Vagina (tissue), 2 donors: ENCODE data around the gene ALDH4A1. TPM values are rescaled to one million over a fixed set of nuclear protein-coding genes. Genes with fewer than 3 reads are reported as not detected.

ENCODE experiments used
- DNase-seq, 2 donors: peaks; one replicate each; pipeline ENCODE4 v3.0.0-alpha.2; 2017; ENCODE audit errors: extremely low spot score in 2 of 2
- H3K27ac ChIP-seq: fragments of 200-600 bp; sonication (generic); one replicate; pipeline ENCODE4 v1.5.1; 2019
- H3K27me3 ChIP-seq: fragments of 200-600 bp; sonication (generic); one replicate; pipeline ENCODE4 v1.5.1; 2019
- H3K36me3 ChIP-seq, 2 donors: fragments of 200-600 bp; sonication (generic); one replicate each; pipeline ENCODE4 v1.5.1; 2017 to 2019
- H3K4me1 ChIP-seq: fragments of 200-600 bp; sonication (generic); one replicate; pipeline ENCODE4 v1.5.1; 2019
- H3K4me3 ChIP-seq, 2 donors: fragments of 200-600 bp; sonication (generic); 1 replicate in 1 of 2; 2 replicates in 1 of 2; pipeline ENCODE4 v1.5.1; 2016 to 2019
- H3K9me3 ChIP-seq: fragments of 200-600 bp; sonication (generic); one replicate; pipeline ENCODE4 v1.5.1; 2019
- POLR2A ChIP-seq, 2 donors: fragments of 450-650 bp; IDR thresholded peaks; one replicate each; pipeline ENCODE4 v1.6.1; 2017; ENCODE audit warnings: antibody characterized with exemption in 2 of 2, mild to moderate bottlenecking in 2 of 2, moderate library complexity in 2 of 2
- POLR2AphosphoS5 ChIP-seq, 2 donors: sonication (generic); formaldehyde crosslinking; IDR thresholded peaks; one replicate each; pipeline ENCODE4 v1.9.0; 2017; ENCODE audit warnings: antibody characterized with exemption in 2 of 2, mild to moderate bottlenecking in 2 of 2, low read depth in 1 of 2; ENCODE audit not compliant: insufficient read depth in 1 of 2
- intact Hi-C: fragments of 100-400 bp; cut with DNase I; formaldehyde crosslinking; loops from one replicate; pipeline ENCODE4 v1.15.1; 2023
- total RNA-seq: library from RNA; depleted of rRNA; stranded (reverse); fragments of >200 nt; gene quantifications from one replicate; pipeline ENCODE4 v1.2.3, GENCODE V29; 2016
- TF ChIP-seq, protein P1 (sequence below), 3 experiments: fragments of 450-650 bp in 2 of 3; fragments of 200-600 bp in 1 of 3; sonication (generic) in 1 of 3; IDR thresholded peaks; one replicate each; pipeline ENCODE4 v1.5.1; 2017 to 2019; ENCODE audit warnings: antibody characterized with exemption in 3 of 3, mild to moderate bottlenecking in 2 of 3, moderate library complexity in 2 of 3

ALDH4A1 gene
- total RNA-seq, 1 donor from 2014 or later, result 39.5 TPM

DNA sequence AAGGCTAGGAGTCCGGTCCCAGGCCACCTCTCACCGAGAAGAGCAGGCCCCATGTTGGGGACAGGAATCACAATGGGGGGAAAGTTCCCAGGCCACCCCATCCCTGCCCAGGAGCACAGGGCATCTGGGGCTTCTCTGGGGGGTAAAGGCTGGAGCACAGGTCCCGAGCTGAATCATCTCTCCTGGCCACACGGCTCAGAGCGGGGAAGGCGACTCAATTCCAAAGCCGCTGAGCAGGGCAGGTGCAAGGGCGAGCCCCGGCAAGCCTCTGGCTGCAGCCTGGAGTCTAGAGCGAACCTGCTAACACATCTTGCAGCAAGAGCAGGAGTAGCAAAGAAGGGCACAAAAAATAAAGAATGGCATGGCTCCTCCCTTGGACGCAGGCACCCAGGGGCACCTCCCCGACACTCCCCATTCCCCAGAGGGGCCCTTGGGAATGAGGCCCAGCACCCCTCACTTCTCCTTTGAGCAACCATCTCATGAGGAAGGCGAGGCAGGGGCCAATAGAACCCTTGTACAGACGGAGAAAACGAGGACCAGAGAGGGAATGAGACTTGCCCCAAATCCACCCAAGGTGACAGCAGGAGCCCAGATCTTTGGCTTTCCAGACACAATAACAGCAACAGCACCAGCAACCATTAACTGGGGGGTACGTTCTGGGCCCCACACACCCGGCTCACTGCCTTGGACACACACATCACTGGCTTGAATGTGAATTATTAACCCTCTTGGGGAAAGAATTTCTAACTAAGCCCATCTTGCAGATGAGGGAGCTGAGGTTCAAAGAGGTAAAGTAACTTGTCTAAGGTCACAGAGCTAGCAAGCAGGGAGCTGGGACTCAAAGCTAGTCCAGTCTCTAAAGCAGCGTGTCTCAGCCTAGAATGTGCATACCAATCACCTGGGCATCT is 20.7 kb upstream of the ALDH4A1 start:
- H3K27me3 ChIP-seq, result no peaks in the 10 kb centered on the region
- TF ChIP-seq, protein P1, sequence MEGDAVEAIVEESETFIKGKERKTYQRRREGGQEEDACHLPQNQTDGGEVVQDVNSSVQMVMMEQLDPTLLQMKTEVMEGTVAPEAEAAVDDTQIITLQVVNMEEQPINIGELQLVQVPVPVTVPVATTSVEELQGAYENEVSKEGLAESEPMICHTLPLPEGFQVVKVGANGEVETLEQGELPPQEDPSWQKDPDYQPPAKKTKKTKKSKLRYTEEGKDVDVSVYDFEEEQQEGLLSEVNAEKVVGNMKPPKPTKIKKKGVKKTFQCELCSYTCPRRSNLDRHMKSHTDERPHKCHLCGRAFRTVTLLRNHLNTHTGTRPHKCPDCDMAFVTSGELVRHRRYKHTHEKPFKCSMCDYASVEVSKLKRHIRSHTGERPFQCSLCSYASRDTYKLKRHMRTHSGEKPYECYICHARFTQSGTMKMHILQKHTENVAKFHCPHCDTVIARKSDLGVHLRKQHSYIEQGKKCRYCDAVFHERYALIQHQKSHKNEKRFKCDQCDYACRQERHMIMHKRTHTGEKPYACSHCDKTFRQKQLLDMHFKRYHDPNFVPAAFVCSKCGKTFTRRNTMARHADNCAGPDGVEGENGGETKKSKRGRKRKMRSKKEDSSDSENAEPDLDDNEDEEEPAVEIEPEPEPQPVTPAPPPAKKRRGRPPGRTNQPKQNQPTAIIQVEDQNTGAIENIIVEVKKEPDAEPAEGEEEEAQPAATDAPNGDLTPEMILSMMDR (IDR thresholded peaks at IDR 0.05), result no peak
- no peak for TF ChIP-seq POLR2A (IDR thresholded peaks at IDR 0.05)
- peak overlapping the region; percentile 98 for H3K27ac ChIP-seq
- peaks cover 0 to 9% of the 10 kb centered on the region in 2 donors for H3K36me3 ChIP-seq
- no peaks in the 10 kb centered on the region for H3K9me3 ChIP-seq
- peak overlapping the region in 1 of 2 donors; percentile 6 for H3K4me3 ChIP-seq
- peaks cover 66% of the 10 kb centered on the region for H3K4me1 ChIP-seq
- intact Hi-C loops, result loop anchor here (5.0 kb wide), 1 partner anchor 34 kb away; the partner anchor contains the start of gene IFFO2
- DNase-seq, result no peak

DNA sequence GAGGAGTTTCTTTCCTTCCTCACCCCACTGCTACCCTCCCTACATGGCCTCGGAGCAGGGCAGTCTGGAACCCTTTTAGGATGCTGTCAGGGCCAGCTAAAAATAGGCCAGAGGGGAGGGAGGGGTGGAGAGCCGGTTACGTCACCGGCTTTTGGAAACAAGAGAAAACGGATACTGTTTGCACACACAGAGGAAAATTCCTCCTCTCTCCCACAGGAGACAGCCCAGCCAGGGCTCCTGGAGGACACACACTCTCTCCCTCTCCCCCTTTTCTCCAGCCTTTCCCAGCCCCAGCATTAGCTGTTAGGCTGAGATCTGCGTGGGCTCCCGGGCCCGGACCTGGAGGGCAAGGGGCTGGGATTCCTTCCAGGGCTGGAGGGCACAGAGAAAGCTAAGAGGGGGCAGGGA is 20.0 kb upstream of the ALDH4A1 start:
- Histone ChIP-seq H3K36me3 (peaks cover 0 to 10% of the 10 kb centered on the region in 2 donors), H3K4me1 (peaks cover 58% of the 10 kb centered on the region), H3K27me3 (no peaks in the 10 kb centered on the region), H3K4me3 (peak overlapping the region in 1 of 2 donors; percentile 6), H3K27ac (peak overlapping the region; percentile 98), H3K9me3 (no peaks in the 10 kb centered on the region)
- DNase-seq, result peak in 1 of 2 donors; percentile 96
- TF ChIP-seq POLR2AphosphoS5 (IDR thresholded peaks at IDR 0.05; ENCODE audit: insufficient read depth in 1 of 2, low read depth in 1 of 2) (peak; percentile 85 to 88), POLR2A (IDR thresholded peaks at IDR 0.05) (peak in 1 of 2 donors; percentile 46)
- TF ChIP-seq, protein P1 (IDR thresholded peaks at IDR 0.05), result peak in 1 of 3 experiments; percentile 34
- intact Hi-C loops, result loop anchor here (5.0 kb wide), 1 partner anchor 35 kb away; the partner anchor contains the start of gene IFFO2

DNA sequence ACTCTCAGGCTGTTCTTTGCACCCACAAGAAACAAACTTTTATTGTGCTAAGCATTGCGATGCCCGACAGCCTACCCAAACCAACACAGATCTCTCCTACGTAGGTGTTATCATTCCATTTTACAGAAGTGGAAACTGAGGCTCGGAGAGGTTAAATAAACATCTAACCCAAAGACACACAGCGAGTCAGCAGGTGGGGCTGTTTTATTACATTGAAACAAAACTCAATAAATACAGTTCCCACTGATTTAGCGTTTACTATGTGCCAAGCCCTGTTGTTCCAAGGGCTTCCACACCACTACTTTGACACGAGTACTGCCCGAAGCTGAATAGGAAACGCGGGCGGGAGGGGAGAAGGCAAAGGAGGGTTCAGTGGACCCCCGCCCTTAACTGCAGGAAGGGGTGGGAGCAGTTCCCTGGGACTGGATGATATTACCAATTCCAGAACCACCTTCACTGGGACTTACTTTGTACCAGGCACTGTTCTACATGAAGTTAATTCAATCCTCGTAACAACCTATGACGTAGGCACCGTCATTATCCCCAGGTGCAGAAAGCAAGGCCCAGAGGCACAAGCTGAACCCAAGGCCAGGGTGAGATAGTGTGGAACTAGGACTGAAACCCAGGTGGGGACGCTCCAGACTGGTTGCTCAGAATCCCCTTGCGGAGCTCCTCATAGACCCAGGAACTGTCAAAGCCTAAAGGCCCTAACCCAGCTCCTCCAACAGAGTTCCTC is 19.3 kb upstream of the ALDH4A1 start:
- H3K27me3 ChIP-seq, result no peaks in the 10 kb centered on the region
- DNase-seq, result no peak
- peaks cover 0 to 16% of the 10 kb centered on the region in 2 donors for H3K36me3 ChIP-seq
- H3K4me1 ChIP-seq, result peaks cover 52% of the 10 kb centered on the region
- H3K9me3 ChIP-seq, result no peaks in the 10 kb centered on the region
- intact Hi-C loops, result loop anchor here (5.0 kb wide), 1 partner anchor 36 kb away; the partner anchor contains the start of gene IFFO2
- H3K27ac ChIP-seq, result peak overlapping the region; percentile 98
- no peak overlapping the region for H3K4me3 ChIP-seq
- TF ChIP-seq POLR2AphosphoS5 (IDR thresholded peaks at IDR 0.05; ENCODE audit: insufficient read depth in 1 of 2, low read depth in 1 of 2) (no peak), POLR2A (IDR thresholded peaks at IDR 0.05) (no peak)
- TF ChIP-seq, protein P1 (IDR thresholded peaks at IDR 0.05), result no peak

DNA sequence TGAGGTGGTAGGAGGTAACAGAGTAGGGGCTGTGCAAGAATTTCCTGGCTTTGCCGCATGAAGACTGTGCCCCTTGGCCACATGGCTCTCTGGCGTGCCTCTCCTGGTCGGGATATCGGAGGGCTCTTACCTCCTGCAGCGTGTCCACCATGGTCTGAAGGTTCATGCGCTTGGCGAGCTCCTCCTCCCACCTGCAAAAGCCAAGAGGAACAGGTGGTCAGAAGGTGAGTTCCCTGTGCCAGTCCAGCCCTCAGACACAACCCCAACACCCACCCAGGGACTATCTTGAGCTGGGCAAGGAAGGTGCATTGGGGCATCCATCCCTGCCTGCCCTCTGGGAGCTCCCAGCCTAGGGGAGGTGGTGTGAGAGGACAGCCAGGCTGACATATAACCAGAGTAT is 18.6 kb upstream of the ALDH4A1 start:
- Histone ChIP-seq H3K4me1 (peaks cover 45% of the 10 kb centered on the region), H3K4me3 (no peak overlapping the region), H3K27ac (peak overlapping the region; percentile 98), H3K27me3 (no peaks in the 10 kb centered on the region), H3K36me3 (peaks cover 0 to 24% of the 10 kb centered on the region in 2 donors), H3K9me3 (no peaks in the 10 kb centered on the region)
- DNase-seq, result no peak
- TF ChIP-seq POLR2AphosphoS5 (IDR thresholded peaks at IDR 0.05; ENCODE audit: insufficient read depth in 1 of 2, low read depth in 1 of 2) (no peak), POLR2A (IDR thresholded peaks at IDR 0.05) (no peak)
- TF ChIP-seq, protein P1 (IDR thresholded peaks at IDR 0.05), result no peak
- intact Hi-C loops, result loop anchor here (5.0 kb wide), 1 partner anchor 36 kb away; the partner anchor contains the start of gene IFFO2
